ENCODE results near the gene CENPB.
"Not testable (repeated sequence)": the region's sequence is repeated elsewhere in the genome, so short reads cannot be mapped to it uniquely, and the experiment has no call there.

Gene CENPB

GRCh38 chr20:3796477-3797225 is 10.1 kb upstream of the CENPB start:
- in situ Hi-C loops (cut with HindIII; ENCODE audit: low pct_ligation_motif_present, low pct_unique_long_range_greater_than_20kb, low sequenced_read_pairs), result no loop called here
- DNase-seq, result no peak

- in situ Hi-C loops (cut with HindIII; ENCODE audit: low pct_ligation_motif_present, low pct_unique_long_range_greater_than_20kb, low sequenced_read_pairs), result no loop called here
- DNase-seq, result peak; percentile 87
Observed at GRCh38 chr20:3795511-3796468, 9.2 kb upstream of the CENPB start, which contains the start of gene CDC25B. TSS of gene CDC25B (plus strand) at chr20:3796310. CDS start at chr20:3796532, 222 bp downstream.

GRCh38 chr20:3794701-3795420 is 8.3 kb upstream of the CENPB start:
- in situ Hi-C loops (cut with HindIII; ENCODE audit: low pct_ligation_motif_present, low pct_unique_long_range_greater_than_20kb, low sequenced_read_pairs), result no loop called here
- no peak for DNase-seq

GRCh38 chr20:3794168-3794567 is 7.6 kb upstream of the CENPB start:
- DNase-seq; in situ Hi-C loops (cut with HindIII; ENCODE audit: low pct_ligation_motif_present, low pct_unique_long_range_greater_than_20kb, low sequenced_read_pairs): not testable (repeated sequence)

GRCh38 chr20:3789201-3789600 is 2.7 kb upstream of the CENPB start:
- DNase-seq; in situ Hi-C loops (cut with HindIII; ENCODE audit: low pct_ligation_motif_present, low pct_unique_long_range_greater_than_20kb, low sequenced_read_pairs): not testable (repeated sequence)

GRCh38 chr20:3788685-3789155 is 2.2 kb upstream of the CENPB start:
- in situ Hi-C loops (cut with HindIII; ENCODE audit: low pct_ligation_motif_present, low pct_unique_long_range_greater_than_20kb, low sequenced_read_pairs), result no loop called here
- peak; percentile 24 for DNase-seq

- in situ Hi-C loops (cut with HindIII; ENCODE audit: low pct_ligation_motif_present, low pct_unique_long_range_greater_than_20kb, low sequenced_read_pairs), result no loop called here
- no peak for DNase-seq
Observed at GRCh38 chr20:3787324-3788014, 929 bp upstream of the CENPB start.

GRCh38 chr20:3786126-3786484 is 435 bp downstream of the CENPB start:
- peak; percentile 54 for DNase-seq
- in situ Hi-C loops (cut with HindIII; ENCODE audit: low pct_ligation_motif_present, low pct_unique_long_range_greater_than_20kb, low sequenced_read_pairs), result no loop called here

GRCh38 chr20:3785240-3786125 is 1.1 kb downstream of the CENPB start:
- DNase-seq, result no peak
- in situ Hi-C loops (cut with HindIII; ENCODE audit: low pct_ligation_motif_present, low pct_unique_long_range_greater_than_20kb, low sequenced_read_pairs), result no loop called here

GRCh38 chr20:3784863-3785239 is 1.7 kb downstream of the CENPB start:
- in situ Hi-C loops (cut with HindIII; ENCODE audit: low pct_ligation_motif_present, low pct_unique_long_range_greater_than_20kb, low sequenced_read_pairs), result no loop called here

GRCh38 chr20:3784216-3784853 is 2.2 kb downstream of the CENPB start:
- in situ Hi-C loops (cut with HindIII; ENCODE audit: low pct_ligation_motif_present, low pct_unique_long_range_greater_than_20kb, low sequenced_read_pairs), result no loop called here
- DNase-seq, result no peak

More at GRCh38 chr20:3784863-3785239, 1.7 kb downstream of the CENPB start:
- DNase-seq, result no peak

GRCh38 chr20:3783511-3784195 is 2.9 kb downstream of the CENPB start:
- in situ Hi-C loops (cut with HindIII; ENCODE audit: low pct_ligation_motif_present, low pct_unique_long_range_greater_than_20kb, low sequenced_read_pairs), result no loop called here
- no peak for DNase-seq

GRCh38 chr20:3783068-3783489 is 3.5 kb downstream of the CENPB start:
- no peak for DNase-seq
- in situ Hi-C loops (cut with HindIII; ENCODE audit: low pct_ligation_motif_present, low pct_unique_long_range_greater_than_20kb, low sequenced_read_pairs), result no loop called here

GRCh38 chr20:3782597-3782996 is 3.9 kb downstream of the CENPB start:
- in situ Hi-C loops (cut with HindIII; ENCODE audit: low pct_ligation_motif_present, low pct_unique_long_range_greater_than_20kb, low sequenced_read_pairs), result no loop called here
- no peak for DNase-seq

GRCh38 chr20:3781153-3781910 is 5.2 kb downstream of the CENPB start, which contains the start of gene SPEF1:
TSS of gene SPEF1 (minus strand) at chr20:3781448. CDS start at chr20:3781287, 161 bp downstream.
- in situ Hi-C loops (cut with HindIII; ENCODE audit: low pct_ligation_motif_present, low pct_unique_long_range_greater_than_20kb, low sequenced_read_pairs), result no loop called here
- peak; percentile 93 for DNase-seq

GRCh38 chr20:3778976-3779375 is 7.6 kb downstream of the CENPB start:
- no peak for DNase-seq
- in situ Hi-C loops (cut with HindIII; ENCODE audit: low pct_ligation_motif_present, low pct_unique_long_range_greater_than_20kb, low sequenced_read_pairs), result no loop called here

Data from ACHN (cell line).